GM23338 (cell line): Measurements from ENCODE around the gene ATP23.

Experiments used
- CREB1 ChIP-seq: fragments of 250-450 bp; sonication (Bioruptor Pico); IDR thresholded peaks from 2 replicates; pipeline ENCODE4 v1.5.0; 2020; ENCODE audit warnings: low read depth, mild to moderate bottlenecking, moderate library complexity
- CTCF ChIP-seq, 2 experiments: fragments of 200-600 bp in 1 of 2; sonication (generic) in 1 of 2; conservative IDR thresholded peaks; 2 replicates each; pipeline versions ENCODE4 v1.5.1 to v1.6.1; 2016 to 2017; ENCODE audit warnings: antibody characterized with exemption in 2 of 2, low read depth in 2 of 2, mild to moderate bottlenecking in 2 of 2, moderate library complexity in 1 of 2
- EZH2 ChIP-seq: fragments of 200-600 bp; sonication (generic); IDR thresholded peaks from one replicate; pipeline ENCODE4 v1.8.0; 2017; ENCODE audit warnings: antibody characterized with exemption, mild to moderate bottlenecking, low read depth; ENCODE audit not compliant: unreplicated experiment
- EZH2phosphoT487 ChIP-seq: fragments of 200-600 bp; sonication (generic); IDR thresholded peaks from one replicate; pipeline ENCODE4 v1.8.1; 2018; ENCODE audit warnings: antibody characterized with exemption; ENCODE audit not compliant: unreplicated experiment
- NANOG ChIP-seq: IDR thresholded peaks from 2 replicates; pipeline ENCODE4 v1.6.1; 2016; ENCODE audit warnings: antibody characterized with exemption, borderline replicate concordance
- POLR2AphosphoS5 ChIP-seq: IDR thresholded peaks from 2 replicates; pipeline ENCODE4 v1.6.1; 2016; ENCODE audit warnings: antibody characterized with exemption, low read depth
- REST ChIP-seq: IDR thresholded peaks from one replicate; pipeline ENCODE4 v1.6.1; 2018; ENCODE audit warnings: antibody characterized with exemption; ENCODE audit not compliant: unreplicated experiment
- ZNF114 ChIP-seq: fragments of 250-450 bp; sonication (Bioruptor Pico); IDR thresholded peaks from 2 replicates; pipeline ENCODE4 v1.5.0; 2020; ENCODE audit warnings: mild to moderate bottlenecking, moderate library complexity
- ZNF331 ChIP-seq: fragments of 250-450 bp; sonication (Bioruptor Pico); IDR thresholded peaks from 2 replicates; pipeline ENCODE4 v1.5.0; 2020; ENCODE audit warnings: low read depth, mild to moderate bottlenecking, moderate library complexity

GRCh38 chr12:58008634-58009033 is 67.3 kb downstream of the ATP23 start:
- TF ChIP-seq CTCF (conservative IDR thresholded peaks at IDR 0.05; ENCODE audit: low read depth in 2 of 2) (no peak), EZH2phosphoT487 (no peak), EZH2 (no peak), POLR2AphosphoS5 (no peak), REST (no peak), CREB1 (CRISPR knock-in tag) (no peak), ZNF331 (CRISPR knock-in tag) (no peak), ZNF114 (CRISPR knock-in tag) (no peak), NANOG (no peak)
